SK-N-SH (cell line): ENCODE data around the gene RBBP5. TPM values are rescaled to one million over a fixed set of nuclear protein-coding genes. Genes with fewer than 3 reads are reported as not detected.

Experiments
- CTCF ChIA-PET: fragments of 300-600, 350-600 bp; formaldehyde crosslinking; extraction: SDS; loops from one replicate; lab custom pipeline; 2021; lab: Yijun Ruan, JAX
- POLR2A ChIA-PET: fragments of 350-600 bp; sonication (Branson Sonifier 250); formaldehyde crosslinking; extraction: SDS; loops from one replicate; lab custom pipeline; 2020; ENCODE audit warnings: antibody characterized with exemption, inconsistent platforms; lab: Yijun Ruan, JAX
- DNase-seq: peaks from one replicate; pipeline ENCODE4 v3.0.0; 2012
- H2AFZ ChIP-seq: fragments of 200-600 bp; sonication (generic); 2 replicates; pipeline ENCODE4 v1.8.1; 2016; ENCODE audit warnings: antibody characterized with exemption, mild to moderate bottlenecking, low read depth
- H3F3A ChIP-seq: fragments of 200-600 bp; sonication (generic); replicated peaks from 2 replicates; pipeline ENCODE3; 2016; ENCODE audit warnings: antibody characterized with exemption, mild to moderate bottlenecking; ENCODE audit not compliant: insufficient read depth
- H3K27ac ChIP-seq, 2 experiments: fragments of 200-500 bp in 1 of 2; fragments of 200-600 bp in 1 of 2; sonication (Bioruptor generic) in 1 of 2; sonication (generic), shearing (Covaris generic) in 1 of 2; 2 replicates each; pipeline versions ENCODE4 v1.5.1 to v1.6.1; 2014 to 2016; ENCODE audit warnings: low read depth in 2 of 2, inconsistent platforms in 1 of 2, low read length in 1 of 2, mild to moderate bottlenecking in 1 of 2, mixed read lengths in 1 of 2
- H3K27me3 ChIP-seq: fragments of 200-600 bp; sonication (generic), shearing (Covaris generic); 2 replicates; pipeline ENCODE4 v1.6.1; 2016; ENCODE audit warnings: mixed run types; ENCODE audit not compliant: insufficient read depth
- H3K36me3 ChIP-seq, 2 experiments: fragments of 200-500 bp in 1 of 2; fragments of 200-600 bp in 1 of 2; sonication (Bioruptor generic) in 1 of 2; sonication (generic) in 1 of 2; replicated peaks in 1 of 2; 2 replicates each; pipeline versions ENCODE3 to v1.5.1; 2014 to 2016; ENCODE audit warnings: low read length in 1 of 2, mild to moderate bottlenecking in 1 of 2; ENCODE audit not compliant: insufficient read depth in 2 of 2, control insufficient read depth in 1 of 2
- H3K4me1 ChIP-seq, 2 experiments: fragments of 200-500 bp in 1 of 2; fragments of 200-600 bp in 1 of 2; sonication (Bioruptor generic) in 1 of 2; sonication (generic), shearing (Covaris generic) in 1 of 2; 2 replicates each; pipeline versions ENCODE4 v1.5.1 to v1.6.1; 2014 to 2016; ENCODE audit warnings: low read depth in 1 of 2, low read length in 1 of 2, mixed run types in 1 of 2; ENCODE audit not compliant: insufficient read depth in 2 of 2, control insufficient read depth in 1 of 2
- H3K4me2 ChIP-seq: fragments of 200-600 bp; sonication (generic), shearing (Covaris generic); 2 replicates; pipeline ENCODE4 v1.6.1; 2017; ENCODE audit warnings: mixed run types
- H3K4me3 ChIP-seq, 2 experiments: fragments of 200-500 bp in 1 of 2; fragments of 200-600 bp in 1 of 2; sonication (Bioruptor generic) in 1 of 2; sonication (generic), shearing (Covaris generic) in 1 of 2; 2 replicates each; pipeline versions ENCODE4 v1.5.1 to v1.8.1; 2014 to 2016; ENCODE audit warnings: low read depth in 2 of 2, inconsistent platforms in 1 of 2, low read length in 1 of 2, mild to moderate bottlenecking in 1 of 2, mixed read lengths in 1 of 2, moderate library complexity in 1 of 2
- H3K79me2 ChIP-seq: fragments of 200-600 bp; sonication (generic); 2 replicates; pipeline ENCODE4 v1.8.1; 2017; ENCODE audit warnings: mild to moderate bottlenecking; ENCODE audit not compliant: insufficient read depth
- H3K9ac ChIP-seq: fragments of 200-600 bp; sonication (generic); 2 replicates; pipeline ENCODE4 v1.6.1; 2017; ENCODE audit warnings: mixed run types
- H3K9me2 ChIP-seq: fragments of 200-600 bp; sonication (generic); 2 replicates; pipeline ENCODE4 v1.6.1; 2017; ENCODE audit warnings: mixed run types
- H3K9me3 ChIP-seq: fragments of 200-600 bp; sonication (generic); 2 replicates; pipeline ENCODE4 v1.6.1; 2017; ENCODE audit warnings: mixed run types, mild to moderate bottlenecking, moderate library complexity
- H4K20me1 ChIP-seq: fragments of 200-600 bp; sonication (generic); 2 replicates; pipeline ENCODE4 v1.6.1; 2017; ENCODE audit warnings: mild to moderate bottlenecking, mixed run types; ENCODE audit not compliant: insufficient read depth
- CHD2 ChIP-seq: fragments of 150-350 bp; IDR thresholded peaks from 2 replicates; pipeline ENCODE4 v1.6.1; 2018; ENCODE audit warnings: low read length; ENCODE audit not compliant: partially characterized antibody
- CTCF ChIP-seq: fragments of 200-600 bp; sonication (generic); IDR thresholded peaks from 2 replicates; pipeline ENCODE4 v1.6.1; 2017; ENCODE audit warnings: antibody characterized with exemption, mild to moderate bottlenecking, moderate library complexity
- ELF1 ChIP-seq: IDR thresholded peaks from 2 replicates; pipeline ENCODE4 v1.4.0; 2012
- EP300 ChIP-seq, 2 experiments: IDR thresholded peaks; 2 replicates each; pipeline versions ENCODE4 v1.4.0 to v1.6.1; 2012; ENCODE audit warnings: borderline replicate concordance in 1 of 2, low read depth in 1 of 2, low read length in 1 of 2
- EZH2phosphoT487 ChIP-seq: fragments of 200-600 bp; sonication (generic); IDR thresholded peaks from 2 replicates; pipeline ENCODE4 v1.6.1; 2017; ENCODE audit warnings: low read depth, mixed run types, mild to moderate bottlenecking, antibody characterized with exemption, moderate library complexity, borderline replicate concordance
- FOSL2 ChIP-seq: IDR thresholded peaks from 2 replicates; pipeline ENCODE4 v1.4.0; 2012; ENCODE audit warnings: low read depth, mild to moderate bottlenecking, moderate library complexity, borderline replicate concordance
- IRF3 ChIP-seq: fragments of 150-350 bp; IDR thresholded peaks from 2 replicates; pipeline ENCODE4 v1.6.1; 2016; ENCODE audit warnings: mild to moderate bottlenecking, low read depth, low read length
- JUND ChIP-seq: IDR thresholded peaks from 2 replicates; pipeline ENCODE4 v1.4.0; 2012
- MAX ChIP-seq: IDR thresholded peaks from 2 replicates; pipeline ENCODE4 v1.4.0; 2012; ENCODE audit warnings: low read depth
- NRF1 ChIP-seq: IDR thresholded peaks from 2 replicates; pipeline ENCODE4 v1.6.1; 2012; ENCODE audit warnings: low read depth, mild to moderate bottlenecking, low read length
- RCOR1 ChIP-seq: fragments of 150-350 bp; IDR thresholded peaks from 2 replicates; pipeline ENCODE4 v1.6.1; 2017; ENCODE audit warnings: antibody characterized with exemption, low read length
- RXRA ChIP-seq: IDR thresholded peaks from 2 replicates; pipeline ENCODE4 v1.4.0; 2012; ENCODE audit warnings: low read depth, mild to moderate bottlenecking, borderline replicate concordance
- SIN3A ChIP-seq: IDR thresholded peaks from 2 replicates; pipeline ENCODE4 v1.6.1; 2012; ENCODE audit warnings: low read depth, mild to moderate bottlenecking, low read length, moderate library complexity, borderline replicate concordance
- SMC3 ChIP-seq: IDR thresholded peaks from 2 replicates; pipeline ENCODE4 v1.6.1; 2012; ENCODE audit warnings: low read depth, low read length, improper control_type of control experiment
- TAF1 ChIP-seq: IDR thresholded peaks from 2 replicates; pipeline ENCODE4 v1.6.1; 2012; ENCODE audit warnings: low read depth, mild to moderate bottlenecking, low read length, moderate library complexity, borderline replicate concordance
- TCF12 ChIP-seq: IDR thresholded peaks from 2 replicates; pipeline ENCODE4 v1.4.0; 2012
- TEAD4 ChIP-seq: IDR thresholded peaks from 2 replicates; pipeline ENCODE4 v1.4.0; 2012; ENCODE audit warnings: mild to moderate bottlenecking, borderline replicate concordance; ENCODE audit not compliant: insufficient read depth
- USF2 ChIP-seq: fragments of 150-350 bp; IDR thresholded peaks from 2 replicates; pipeline ENCODE4 v1.6.1; 2017; ENCODE audit warnings: antibody characterized with exemption, low read length, low read depth, borderline replicate concordance
- YY1 ChIP-seq: IDR thresholded peaks from 2 replicates; pipeline ENCODE4 v1.4.0; 2012; ENCODE audit warnings: low read depth, mild to moderate bottlenecking
- ZBTB33 ChIP-seq: IDR thresholded peaks from 2 replicates; pipeline ENCODE4 v1.4.0; 2012; ENCODE audit warnings: low read depth, borderline replicate concordance
- WGBS: methylation state at CpG from one replicate; pipeline ENCODE4 v1.1.6; 2017; ENCODE audit warnings: low lambda C conversion rate; 5-methylcytosine and 5-hydroxymethylcytosine counted together
- polyA plus RNA-seq, 3 experiments: library from polyadenylated mRNA; depleted of rRNA; stranded (reverse); fragments of >200 nt; gene quantifications; 2 replicates each; pipeline ENCODE4 v1.2.3, GENCODE V29; 2012

The RBBP5 gene
- polyA plus RNA-seq, 1 of the 3 experiments (the other 2 are of a cell fraction) = 5.7 TPM

GRCh38 chr1:205072881-205073280 lies 48.9 kb downstream of the RBBP5 start:
- POLR2A ChIA-PET = no interaction called here
- DNase-seq = no peak
- Histone ChIP-seq H4K20me1 (no peaks in the 10 kb centered on the region), H3K9me2 (no peaks in the 10 kb centered on the region), H3K9ac (no peak overlapping the region), H3K4me1 (no peaks in the 10 kb centered on the region; a peak in 1 of 4 replicates), H3K4me2 (no peak overlapping the region), H3K79me2 (no peaks in the 10 kb centered on the region), H3K9me3 (no peaks in the 10 kb centered on the region), H3K27ac (no peak overlapping the region), H3K4me3 (no peak overlapping the region), H2AFZ (no peak overlapping the region), H3K27me3 (no peaks in the 10 kb centered on the region), H3K36me3 (no peaks in the 10 kb centered on the region), H3F3A (no peaks in the 10 kb centered on the region)
- 64% methylated on average over 7 of the region's 8 CpGs for WGBS
- CTCF ChIA-PET = interaction anchor here (1.0 to 6.2 kb wide), 4 partner anchors 11 to 184 kb away, joined by 5 to 45 read pairs (median 22); no protein-coding TSS in a partner anchor
- TF ChIP-seq YY1 = no peak
- TF ChIP-seq RXRA = no peak
- TF ChIP-seq CHD2 = no peak
- TF ChIP-seq SIN3A = no peak
- no peak for TF ChIP-seq JUND
- no peak for TF ChIP-seq NRF1
- no peak for TF ChIP-seq RCOR1
- no peak for TF ChIP-seq SMC3
- TF ChIP-seq EZH2phosphoT487 = no peak
- no peak for TF ChIP-seq TAF1
- no peak for TF ChIP-seq CTCF
- TF ChIP-seq ZBTB33 = no peak
- no peak for TF ChIP-seq ELF1
- TF ChIP-seq FOSL2 = no peak
- TF ChIP-seq MAX = no peak
- TF ChIP-seq IRF3 = no peak
- no peak for TF ChIP-seq USF2
- TF ChIP-seq TCF12 = no peak
- no peak for TF ChIP-seq EP300 (IDR thresholded peaks at IDR 0.05; ENCODE audit: borderline replicate concordance in 1 of 2, low read depth in 1 of 2, low read length in 1 of 2)
- no peak for TF ChIP-seq TEAD4
